M059J (cell line): Measurements from ENCODE around the gene CACNA1B. TPM values are rescaled to one million over a fixed set of nuclear protein-coding genes. Genes with fewer than 3 reads are reported as not detected.
A peak's percentile ranks its signal among the peaks of the same experiment; 100 is the strongest.
"Not testable (repeated sequence)": the region's sequence is repeated elsewhere in the genome, so short reads cannot be mapped to it uniquely, and the experiment has no call there.

Source experiments
- DNase-seq: peaks from one replicate; pipeline ENCODE4 v3.0.0-alpha.2; 2012; ENCODE audit warnings: low read depth
- total RNA-seq: library from RNA; depleted of rRNA; stranded (reverse); fragments of >200 nt; shearing (Covaris generic); gene quantifications from 2 replicates; pipeline ENCODE4 v1.2.3, GENCODE V29; 2014

Gene CACNA1B
- total RNA-seq, 1 experiment from 2014 or later = not detected

GRCh38 chr9:137865581-137866145 is 11.9 kb upstream of the CACNA1B start:
- DNase-seq = no peak

- DNase-seq = no peak
Observed at GRCh38 chr9:137866226-137867141, 11.1 kb upstream of the CACNA1B start.

- no peak for DNase-seq
Observed at GRCh38 chr9:137870432-137870831, 7.2 kb upstream of the CACNA1B start.

GRCh38 chr9:137872296-137872695 is 5.3 kb upstream of the CACNA1B start:
- no peak for DNase-seq

GRCh38 chr9:137873408-137873807 is 4.2 kb upstream of the CACNA1B start:
- no peak for DNase-seq

- DNase-seq = no peak
Observed at GRCh38 chr9:137873858-137874362, 3.7 kb upstream of the CACNA1B start.

GRCh38 chr9:137875354-137875753 is 2.2 kb upstream of the CACNA1B start:
- no peak for DNase-seq

GRCh38 chr9:137875846-137876245 is 1.7 kb upstream of the CACNA1B start:
- no peak for DNase-seq

GRCh38 chr9:137876269-137876668 is 1.3 kb upstream of the CACNA1B start:
- no peak for DNase-seq

- no peak for DNase-seq
Observed at GRCh38 chr9:137876781-137877386, 698 bp upstream of the CACNA1B start.

- no peak for DNase-seq
Observed at GRCh38 chr9:137878146-137878941, 762 bp downstream of the CACNA1B start.

- DNase-seq = no peak
Observed at GRCh38 chr9:137879052-137879451, 1.5 kb downstream of the CACNA1B start.

- DNase-seq = peak; percentile 4
Observed at GRCh38 chr9:137879566-137880150, 2.1 kb downstream of the CACNA1B start.

- peak; percentile 14 for DNase-seq
Observed at GRCh38 chr9:137880160-137880975, 2.8 kb downstream of the CACNA1B start.

GRCh38 chr9:137880976-137881530 is 3.5 kb downstream of the CACNA1B start:
- no peak for DNase-seq

- DNase-seq = peak; percentile 12
Observed at GRCh38 chr9:137881591-137882505, 4.3 kb downstream of the CACNA1B start.

- DNase-seq = no peak
Observed at GRCh38 chr9:137882506-137882821, 4.9 kb downstream of the CACNA1B start.

GRCh38 chr9:137883977-137884376 is 6.4 kb downstream of the CACNA1B start:
- DNase-seq = not testable (repeated sequence)

- not testable (repeated sequence) for DNase-seq
Observed at GRCh38 chr9:137884547-137884946, 7.0 kb downstream of the CACNA1B start.
